HUES64 (cell line): ENCODE data around the gene TAC3.
"Not testable (repeated sequence)": the region's sequence is repeated elsewhere in the genome, so short reads cannot be mapped to it uniquely, and the experiment has no call there.

Experiments used
- H3K27ac ChIP-seq: 2 replicates; pipeline ENCODE4 v1.7.0; 2013; ENCODE audit warnings: low read depth, low read length, inconsistent platforms
- H3K27me3 ChIP-seq: 2 replicates; pipeline ENCODE4 v1.6.1; 2013; ENCODE audit warnings: mild to moderate bottlenecking, low read length; ENCODE audit not compliant: insufficient read depth
- H3K36me3 ChIP-seq: 2 replicates; pipeline ENCODE4 v1.6.1; 2013; ENCODE audit warnings: mild to moderate bottlenecking, low read length; ENCODE audit not compliant: insufficient read depth
- H3K4me1 ChIP-seq: 2 replicates; pipeline ENCODE4 v1.6.1; 2013; ENCODE audit warnings: mild to moderate bottlenecking, low read length, moderate library complexity; ENCODE audit not compliant: insufficient read depth
- H3K4me3 ChIP-seq: 2 replicates; pipeline ENCODE4 v1.5.1; 2013; ENCODE audit warnings: mild to moderate bottlenecking, low read length, moderate library complexity
- H3K9ac ChIP-seq: 2 replicates; pipeline ENCODE4 v1.6.1; 2013; ENCODE audit warnings: mild to moderate bottlenecking, low read depth, low read length
- H3K9me3 ChIP-seq: 2 replicates; pipeline ENCODE4 v1.6.1; 2013; ENCODE audit warnings: low read depth, low read length; ENCODE audit not compliant: insufficient read depth
- WGBS: fragments of 150-250, 120-280 bp; methylation state at CpG from one replicate; pipeline ENCODE4 v1.1.7; 2013; ENCODE audit warnings: missing lambda C conversion rate; 5-methylcytosine and 5-hydroxymethylcytosine counted together

The TAC3 gene

DNA sequence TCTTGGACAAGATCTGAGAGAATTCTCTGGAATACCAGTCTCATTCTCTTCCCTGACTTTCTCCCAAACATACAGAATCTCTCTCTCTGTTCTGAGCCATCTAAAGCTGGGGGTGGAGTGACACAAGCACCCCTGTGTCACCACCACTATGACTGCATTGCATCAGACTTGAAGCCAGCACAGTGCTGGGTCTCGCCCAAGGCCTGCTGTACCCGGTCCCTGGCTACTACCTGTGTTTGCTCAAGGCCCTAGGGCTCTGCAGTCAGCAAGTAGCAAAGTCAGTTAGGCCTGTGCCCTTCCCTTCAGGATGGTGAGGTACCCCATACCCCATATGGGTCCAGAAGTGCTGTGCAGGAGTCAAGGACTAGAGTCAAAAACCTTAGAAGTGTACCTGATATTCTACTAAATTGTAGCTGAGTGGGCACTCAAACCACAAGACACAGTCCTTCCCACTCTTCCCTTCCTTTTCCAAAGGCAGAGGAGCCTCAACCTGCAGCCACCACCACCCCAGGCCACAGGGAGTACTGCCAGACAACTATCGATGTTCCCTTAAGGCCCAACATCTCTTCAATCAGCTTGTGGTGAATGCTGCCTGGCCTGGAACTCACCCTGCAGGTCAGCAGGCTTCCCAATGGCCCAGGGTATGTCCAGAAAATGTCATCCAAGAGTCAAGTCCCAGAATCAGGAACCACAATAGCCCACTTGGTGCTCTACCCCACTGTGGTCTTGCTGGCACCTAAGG, 37.8 kb downstream of the TAC3 start:
- H3K9ac ChIP-seq: no peak overlapping the region
- H3K4me3 ChIP-seq: no peak overlapping the region
- no peak overlapping the region for H3K27ac ChIP-seq
- H3K27me3 ChIP-seq: no peaks in the 10 kb centered on the region
- no peaks in the 10 kb centered on the region for H3K4me1 ChIP-seq
- no peaks in the 10 kb centered on the region for H3K36me3 ChIP-seq
- WGBS: 87% methylated on average over 3 of the region's 3 CpGs
- H3K9me3 ChIP-seq: no peaks in the 10 kb centered on the region

DNA sequence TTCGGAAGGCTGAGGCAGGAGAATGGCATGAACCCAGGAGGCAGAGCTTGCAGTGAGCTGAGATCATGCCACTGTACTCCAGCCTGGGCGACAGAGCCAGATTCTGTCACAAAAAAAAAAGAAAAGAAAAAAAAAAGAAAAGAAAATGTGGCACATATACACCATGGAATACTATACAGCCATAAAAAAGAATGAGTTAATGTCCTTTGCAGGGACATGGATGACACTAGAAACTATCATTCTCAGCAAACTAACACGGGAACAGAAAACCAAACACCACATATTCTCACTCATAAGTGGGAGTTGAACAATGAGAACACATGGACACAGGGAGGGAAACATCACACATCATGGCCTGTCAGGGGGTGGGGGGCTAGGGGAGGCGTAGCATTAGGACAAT, 39.0 kb downstream of the TAC3 start:
- H3K36me3 ChIP-seq, H3K27me3 ChIP-seq, H3K4me3 ChIP-seq, H3K4me1 ChIP-seq, H3K27ac ChIP-seq, H3K9me3 ChIP-seq, H3K9ac ChIP-seq: not testable (repeated sequence)
- WGBS: 91% methylated on average over 3 of the region's 4 CpGs

DNA sequence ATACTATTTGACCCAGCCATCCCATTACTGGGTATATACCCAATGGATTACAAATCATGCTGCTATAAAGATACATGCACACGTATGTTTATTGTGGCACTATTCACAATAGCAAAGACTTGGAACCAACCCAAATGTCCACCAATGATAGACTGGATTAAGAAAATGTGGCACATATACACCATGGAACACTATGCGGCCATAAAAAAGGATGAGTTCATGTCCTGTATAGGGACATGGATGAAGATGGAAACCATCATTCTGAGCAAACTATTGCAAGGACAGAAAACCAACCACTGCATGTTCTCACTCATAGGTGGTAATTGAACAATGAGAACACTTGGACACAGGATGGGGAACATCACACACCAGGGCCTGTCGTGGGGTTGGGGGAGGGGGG, 42.1 kb downstream of the TAC3 start:
- WGBS: 96% methylated on average over 3 of the region's 3 CpGs
- not testable (repeated sequence) for H3K27ac ChIP-seq, H3K4me1 ChIP-seq, H3K9ac ChIP-seq, H3K36me3 ChIP-seq, H3K4me3 ChIP-seq, H3K9me3 ChIP-seq, H3K27me3 ChIP-seq

DNA sequence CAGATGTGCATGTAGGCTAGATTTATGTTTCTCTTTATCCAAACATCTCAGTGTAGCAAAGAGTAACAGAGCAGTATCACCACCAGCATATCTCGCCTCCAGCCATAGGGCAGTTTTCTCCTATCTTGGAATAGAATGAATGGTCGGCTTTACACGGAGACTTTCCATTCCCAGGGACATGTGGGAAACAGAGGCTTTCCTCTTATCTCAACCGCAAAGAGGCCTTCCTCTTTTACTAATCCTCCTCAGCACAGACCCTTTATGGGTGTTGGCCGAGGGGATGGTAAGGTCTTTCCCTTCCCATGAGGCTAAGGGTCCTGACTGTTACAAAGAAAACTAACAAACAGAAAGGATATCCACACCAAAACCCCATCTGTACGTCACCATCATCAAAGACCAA, 47.4 kb downstream of the TAC3 start:
- H3K36me3 ChIP-seq, H3K4me1 ChIP-seq, H3K27ac ChIP-seq, H3K9me3 ChIP-seq, H3K27me3 ChIP-seq, H3K9ac ChIP-seq, H3K4me3 ChIP-seq: not testable (repeated sequence)
- WGBS: 96% methylated on average over 5 of the region's 6 CpGs

DNA sequence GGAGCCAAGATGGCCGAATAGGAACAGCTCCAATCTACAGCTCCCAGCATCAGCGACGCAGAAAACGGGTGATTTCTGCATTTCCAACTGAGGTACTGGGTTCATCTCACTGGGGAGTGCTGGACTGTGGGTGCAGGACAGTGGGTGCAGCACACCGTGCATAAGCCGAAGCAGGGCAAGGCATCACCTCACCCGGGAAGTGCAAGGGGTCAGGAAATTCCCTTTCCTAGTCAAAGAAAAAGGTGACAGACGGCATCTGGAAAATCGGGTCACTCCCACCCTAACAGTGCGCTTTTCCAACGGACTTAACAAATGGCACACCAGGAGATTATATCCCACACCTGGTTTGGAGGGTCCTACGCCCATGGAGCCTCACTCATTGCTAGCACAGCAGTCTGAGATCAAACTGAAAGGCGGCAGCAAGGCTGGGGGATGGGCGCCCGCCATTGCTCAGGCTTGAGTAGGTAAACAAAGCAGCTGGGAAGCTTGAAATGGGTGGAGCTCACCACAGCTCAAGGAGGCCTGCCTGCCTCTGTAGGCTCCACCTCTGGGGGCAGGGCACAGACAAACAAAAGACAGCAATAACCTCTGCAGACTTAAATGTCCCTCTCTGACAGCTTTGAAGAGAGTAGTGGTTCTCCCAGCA, 50.2 kb downstream of the TAC3 start:
- H3K27ac ChIP-seq, H3K4me1 ChIP-seq, H3K9me3 ChIP-seq, H3K9ac ChIP-seq, H3K27me3 ChIP-seq, H3K4me3 ChIP-seq, H3K36me3 ChIP-seq: not testable (repeated sequence)
- WGBS: 81% methylated on average over 15 of the region's 15 CpGs

- H3K4me1 ChIP-seq, H3K27me3 ChIP-seq, H3K9ac ChIP-seq, H3K9me3 ChIP-seq, H3K4me3 ChIP-seq, H3K27ac ChIP-seq, H3K36me3 ChIP-seq: not testable (repeated sequence)
- no CpG with 5 or more reads among the region's 4 CpGs for WGBS
Observed at GRCh38 chr12:56965124-56965523, 51.2 kb downstream of the TAC3 start.

DNA sequence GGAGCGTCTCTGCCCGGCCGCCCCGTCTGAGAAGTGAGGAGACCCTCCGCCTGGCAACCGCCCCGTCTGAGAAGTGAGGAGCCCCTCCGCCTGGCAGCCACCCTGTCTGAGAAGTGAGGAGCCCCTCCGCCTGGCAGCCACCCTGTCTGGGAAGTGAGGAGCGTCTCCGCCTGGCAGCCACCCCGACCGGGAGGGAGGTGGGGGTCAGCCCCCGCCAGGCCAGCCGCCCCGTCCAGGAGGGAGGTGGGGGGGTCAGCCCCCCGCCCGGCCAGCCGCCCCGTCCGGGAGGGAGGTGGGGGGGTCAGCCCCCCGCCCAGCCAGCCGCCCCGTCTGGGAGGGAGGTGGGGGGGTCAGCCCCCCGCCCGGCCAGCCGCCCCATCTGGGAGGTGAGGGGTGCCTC, 52.8 kb downstream of the TAC3 start:
- peaks cover 12% of the 10 kb centered on the region for H3K9me3 ChIP-seq
- H3K27me3 ChIP-seq, H3K36me3 ChIP-seq, H3K4me3 ChIP-seq, H3K4me1 ChIP-seq, H3K27ac ChIP-seq, H3K9ac ChIP-seq: not testable (repeated sequence)
- 98% methylated on average over 14 of the region's 27 CpGs for WGBS

GRCh38 chr12:56962247-56962646, 54.1 kb downstream of the TAC3 start:
- 82% methylated on average over 4 of the region's 4 CpGs for WGBS
- H3K27ac ChIP-seq, H3K27me3 ChIP-seq, H3K4me3 ChIP-seq, H3K36me3 ChIP-seq, H3K4me1 ChIP-seq, H3K9ac ChIP-seq: not testable (repeated sequence)
- H3K9me3 ChIP-seq: peaks cover 25% of the 10 kb centered on the region
